Esophagus squamous epithelium (tissue), 5 donors: ENCODE results near the gene TRAPPC3L. TPM values are rescaled to one million over a fixed set of nuclear protein-coding genes. Genes with fewer than 3 reads are reported as not detected.

Experiments
- DNase-seq: peaks from one replicate; lab custom pipeline; 2025; lab: John Stamatoyannopoulos, UW
- H3K27ac ChIP-seq, 4 donors: fragments of 200-600 bp; sonication (generic); one replicate each; pipeline ENCODE4 v1.5.1; 2016 to 2019; ENCODE audit warnings: mild to moderate bottlenecking in 1 of 4
- H3K27me3 ChIP-seq, 4 donors: fragments of 200-600 bp; sonication (generic); 1 replicate in 3 of 4; 2 replicates in 1 of 4; pipeline versions ENCODE4 v1.5.1 to v1.6.0; 2017 to 2021; ENCODE audit warnings: antibody characterized with exemption in 1 of 4
- H3K36me3 ChIP-seq, 3 donors: fragments of 200-600 bp; sonication (generic); one replicate each; pipeline ENCODE4 v1.5.1; 2016 to 2019
- H3K4me1 ChIP-seq, 3 donors: fragments of 200-600 bp; sonication (generic); one replicate each; pipeline ENCODE4 v1.5.1; 2017 to 2019
- H3K4me3 ChIP-seq, 4 donors: fragments of 200-600 bp; sonication (generic); 1 replicate in 3 of 4; 2 replicates in 1 of 4; pipeline ENCODE4 v1.5.1; 2016 to 2019; ENCODE audit warnings: mild to moderate bottlenecking in 2 of 4, moderate library complexity in 1 of 4
- H3K9me3 ChIP-seq, 3 donors: fragments of 200-600 bp; sonication (generic); one replicate each; pipeline ENCODE4 v1.5.1; 2016 to 2019
- POLR2A ChIP-seq, 4 donors: fragments of 450-650 bp; IDR thresholded peaks; one replicate each; pipeline ENCODE4 v1.6.1; 2017; ENCODE audit warnings: antibody characterized with exemption in 4 of 4, mild to moderate bottlenecking in 4 of 4, moderate library complexity in 3 of 4
- WGBS, 2 donors: methylation state at CpG; one replicate each; pipeline ENCODE4 v1.1.5; 2018; 5-methylcytosine and 5-hydroxymethylcytosine counted together
- intact Hi-C: fragments of 100-400 bp; cut with DNase I; formaldehyde crosslinking; loops from one replicate; pipeline ENCODE4 v1.15.0; 2022
- total RNA-seq, 4 donors: library from RNA; depleted of rRNA; stranded (reverse); fragments of >200 nt; gene quantifications; one replicate each; pipeline ENCODE4 v1.1.0, GENCODE V29; 2016
- TF ChIP-seq, protein P1 (sequence below), 6 experiments: fragments of 450-650 bp in 4 of 6; fragments of 200-600 bp in 2 of 6; sonication (generic) in 2 of 6; IDR thresholded peaks; one replicate each; pipeline ENCODE4 v1.5.1; 2016 to 2019; ENCODE audit warnings: antibody characterized with exemption in 6 of 6, mild to moderate bottlenecking in 4 of 6, moderate library complexity in 4 of 6
- donor health status: DM: yes; HTN: yes; CAD: no.

The TRAPPC3L gene
- total RNA-seq, 4 donors from 2014 or later = not detected

DNA sequence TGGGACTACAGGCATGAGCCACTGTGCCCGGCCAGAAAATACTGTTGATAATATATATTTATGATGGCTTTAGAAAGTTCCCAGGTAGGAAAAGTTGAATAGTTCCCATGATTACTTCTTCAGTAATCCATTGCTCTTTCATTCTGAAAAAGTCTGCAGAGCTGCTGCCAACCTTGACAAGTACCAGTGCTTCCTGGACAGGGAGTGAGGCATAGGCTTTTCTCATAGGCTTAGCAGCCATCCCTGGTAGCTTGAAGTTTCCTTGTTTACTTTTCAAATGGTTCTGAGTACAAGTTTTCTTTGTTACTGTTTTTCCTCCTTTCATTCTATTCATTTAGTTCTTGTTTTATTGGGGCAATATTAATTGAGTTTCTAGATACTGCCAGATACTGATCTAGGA, 33.7 kb upstream of the TRAPPC3L start:
- Histone ChIP-seq H3K27me3 (no peaks in the 10 kb centered on the region), H3K27ac (no peak overlapping the region), H3K36me3 (peaks cover 0 to 70% (median 0%) of the 10 kb centered on the region in 3 donors), H3K4me3 (no peak overlapping the region), H3K4me1 (peaks cover 0 to 13% (median 0%) of the 10 kb centered on the region in 3 donors), H3K9me3 (no peaks in the 10 kb centered on the region)
- DNase-seq = no peak
- intact Hi-C loops = no loop called here
- 100% methylated on average over 1 of the region's 1 CpG for WGBS, 2 donors
- TF ChIP-seq POLR2A (IDR thresholded peaks at IDR 0.05) = no peak
- TF ChIP-seq, protein P1, sequence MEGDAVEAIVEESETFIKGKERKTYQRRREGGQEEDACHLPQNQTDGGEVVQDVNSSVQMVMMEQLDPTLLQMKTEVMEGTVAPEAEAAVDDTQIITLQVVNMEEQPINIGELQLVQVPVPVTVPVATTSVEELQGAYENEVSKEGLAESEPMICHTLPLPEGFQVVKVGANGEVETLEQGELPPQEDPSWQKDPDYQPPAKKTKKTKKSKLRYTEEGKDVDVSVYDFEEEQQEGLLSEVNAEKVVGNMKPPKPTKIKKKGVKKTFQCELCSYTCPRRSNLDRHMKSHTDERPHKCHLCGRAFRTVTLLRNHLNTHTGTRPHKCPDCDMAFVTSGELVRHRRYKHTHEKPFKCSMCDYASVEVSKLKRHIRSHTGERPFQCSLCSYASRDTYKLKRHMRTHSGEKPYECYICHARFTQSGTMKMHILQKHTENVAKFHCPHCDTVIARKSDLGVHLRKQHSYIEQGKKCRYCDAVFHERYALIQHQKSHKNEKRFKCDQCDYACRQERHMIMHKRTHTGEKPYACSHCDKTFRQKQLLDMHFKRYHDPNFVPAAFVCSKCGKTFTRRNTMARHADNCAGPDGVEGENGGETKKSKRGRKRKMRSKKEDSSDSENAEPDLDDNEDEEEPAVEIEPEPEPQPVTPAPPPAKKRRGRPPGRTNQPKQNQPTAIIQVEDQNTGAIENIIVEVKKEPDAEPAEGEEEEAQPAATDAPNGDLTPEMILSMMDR (IDR thresholded peaks at IDR 0.05) = no peak

GRCh38 chr6:116578335-116578734, 32.9 kb upstream of the TRAPPC3L start:
- no peak for DNase-seq
- no peaks in the 10 kb centered on the region for H3K27me3 ChIP-seq
- no peak overlapping the region for H3K4me3 ChIP-seq
- H3K27ac ChIP-seq = no peak overlapping the region
- H3K36me3 ChIP-seq = peaks cover 0 to 62% (median 0%) of the 10 kb centered on the region in 3 donors
- intact Hi-C loops = no loop called here
- peaks cover 0 to 21% (median 2%) of the 10 kb centered on the region in 3 donors for H3K4me1 ChIP-seq
- TF ChIP-seq, protein P1 (IDR thresholded peaks at IDR 0.05) = no peak
- no peak for TF ChIP-seq POLR2A (IDR thresholded peaks at IDR 0.05)
- no peaks in the 10 kb centered on the region for H3K9me3 ChIP-seq

DNA sequence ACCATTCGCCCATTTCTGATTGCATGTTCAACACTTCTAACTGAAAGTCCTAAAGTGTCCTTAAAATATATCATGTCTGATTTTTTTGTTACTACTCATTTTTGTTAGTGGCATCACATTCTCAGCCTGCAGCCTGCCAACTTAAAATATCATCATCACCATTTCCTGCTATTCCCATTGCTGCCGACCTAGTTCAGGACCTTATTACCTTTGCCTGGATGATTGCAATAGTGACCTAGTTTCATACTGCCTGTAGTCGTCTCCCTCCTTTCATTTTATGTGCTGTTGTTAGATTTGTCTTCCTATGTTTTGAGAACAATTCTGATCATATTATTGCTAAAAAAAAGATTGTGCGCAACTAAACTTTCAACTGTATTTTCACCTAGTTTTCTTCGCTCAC, 32.0 kb upstream of the TRAPPC3L start:
- WGBS, 2 donors = 77% methylated on average over 5 of the region's 5 CpGs
- no peaks in the 10 kb centered on the region for H3K9me3 ChIP-seq
- H3K4me1 ChIP-seq = peaks cover 7 to 30% (median 10%) of the 10 kb centered on the region in 3 donors
- H3K27me3 ChIP-seq = no peaks in the 10 kb centered on the region
- TF ChIP-seq, protein P1 (IDR thresholded peaks at IDR 0.05) = no peak
- no peak for TF ChIP-seq POLR2A (IDR thresholded peaks at IDR 0.05)
- peaks cover 0 to 54% (median 0%) of the 10 kb centered on the region in 3 donors for H3K36me3 ChIP-seq
- intact Hi-C loops = no loop called here
- DNase-seq = no peak
- H3K4me3 ChIP-seq = no peak overlapping the region
- no peak overlapping the region for H3K27ac ChIP-seq

DNA sequence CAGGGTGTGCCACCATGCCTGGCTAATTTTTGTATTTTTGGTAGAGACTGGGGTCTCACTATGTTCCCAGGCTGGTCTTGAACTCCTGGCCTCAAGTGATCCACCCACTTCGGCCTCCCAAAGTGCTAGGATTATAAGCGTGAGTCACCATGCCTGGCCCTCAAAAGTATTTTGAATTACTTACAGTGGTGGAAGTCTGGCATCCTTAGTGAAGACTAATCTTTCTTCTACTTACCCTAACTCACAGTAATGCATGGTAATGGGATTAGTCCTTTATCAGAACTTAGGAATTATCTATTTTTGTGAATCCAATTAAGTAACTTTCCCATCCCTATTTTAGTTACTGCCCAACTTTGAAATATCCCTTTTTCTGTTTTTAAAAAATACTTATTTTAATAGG, 29.7 kb upstream of the TRAPPC3L start:
- peaks cover 0 to 41% (median 0%) of the 10 kb centered on the region in 3 donors for H3K36me3 ChIP-seq
- H3K9me3 ChIP-seq = no peaks in the 10 kb centered on the region
- no peaks in the 10 kb centered on the region for H3K27me3 ChIP-seq
- 78 to 80% methylated on average over 2 of the region's 2 CpGs for WGBS, 2 donors
- intact Hi-C loops = no loop called here
- DNase-seq = no peak
- H3K27ac ChIP-seq = no peak overlapping the region
- peaks cover 13 to 41% (median 14%) of the 10 kb centered on the region in 3 donors for H3K4me1 ChIP-seq
- no peak overlapping the region for H3K4me3 ChIP-seq
- TF ChIP-seq, protein P1 (IDR thresholded peaks at IDR 0.05) = no peak
- TF ChIP-seq POLR2A (IDR thresholded peaks at IDR 0.05) = no peak

DNA sequence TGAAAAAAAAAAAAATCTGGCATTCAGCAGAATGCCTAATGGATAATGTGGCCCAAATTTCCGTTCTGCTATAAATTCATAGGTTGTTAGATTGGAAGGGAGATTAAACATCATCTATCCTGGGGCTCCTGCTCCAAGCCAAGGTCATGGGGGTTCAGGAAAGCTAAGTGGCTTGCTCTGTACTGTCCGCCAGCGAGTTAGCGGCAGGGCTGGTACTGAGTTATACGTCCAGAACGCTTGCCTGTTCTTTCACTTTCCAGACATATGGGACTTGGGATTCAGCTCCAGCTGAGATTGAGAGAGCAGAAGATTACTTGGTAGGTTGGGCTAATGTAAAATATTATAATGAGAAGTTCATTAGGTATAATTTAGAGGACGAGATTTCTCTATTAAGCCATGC, 26.7 kb upstream of the TRAPPC3L start:
- WGBS, 2 donors = 1 to 3% methylated on average over 5 to 7 of the region's 7 CpGs
- no peak for TF ChIP-seq POLR2A (IDR thresholded peaks at IDR 0.05)
- TF ChIP-seq, protein P1 (IDR thresholded peaks at IDR 0.05) = no peak
- Histone ChIP-seq H3K4me1 (peaks cover 17 to 47% (median 19%) of the 10 kb centered on the region in 3 donors), H3K27me3 (no peaks in the 10 kb centered on the region), H3K9me3 (no peaks in the 10 kb centered on the region), H3K4me3 (peak overlapping the region; percentile 76 to 96 (median 84)), H3K27ac (peak overlapping the region in 3 of 4 donors; percentile 87 to 96 (median 95)), H3K36me3 (peaks cover 0 to 29% (median 0%) of the 10 kb centered on the region in 3 donors)
- no peak for DNase-seq
- intact Hi-C loops = no loop called here
